Measurements from ENCODE around the gene ODAD2. TPM values are rescaled to one million over a fixed set of nuclear protein-coding genes. Genes with fewer than 3 reads are reported as not detected.

The ODAD2 gene
- total RNA-seq, 1 experiment from 2014 or later = 20.4 TPM

GRCh38 chr10:27815846-27816245, 183.0 kb downstream of the ODAD2 start (continued):
- TF ChIP-seq CTCF (IDR thresholded peaks at IDR 0.05 in 2 of 3, conservative IDR thresholded peaks at IDR 0.05 in 1 of 3; ENCODE audit: borderline replicate concordance in 1 of 3, insufficient read depth in 1 of 3, low read depth in 2 of 3, low read length in 2 of 3) (no peak), ELF1 (IDR thresholded peaks at IDR 0.05; ENCODE audit: borderline replicate concordance, low read depth) (no peak)

GRCh38 chr10:27815261-27815660, 183.6 kb downstream of the ODAD2 start:
- no TSS peak for BruUV-seq (replicated peaks)

More at GRCh38 chr10:27815261-27815660, 183.6 kb downstream of the ODAD2 start:
- CTCF ChIA-PET = no interaction called here
- H3K4me3 ChIP-seq (replicated peaks in 1 of 2; ENCODE audit: low read depth in 1 of 2, low read length in 2 of 2) = no peak overlapping the region
- DNase-seq (ENCODE audit: low read depth, low spot score) (no peak), ATAC-seq (no peak)
- H3K79me2 ChIP-seq (ENCODE audit: insufficient read depth, low read length) = no peaks in the 10 kb centered on the region
- no peak overlapping the region for H2AFZ ChIP-seq (ENCODE audit: low read depth, low read length, poor library complexity, severe bottlenecking)
- RAD21 ChIA-PET (ENCODE audit: low non-redundant PET in 1 of 2, low total read pairs in 2 of 2, uncharacterized antibody in 2 of 2, unreplicated experiment in 2 of 2) = no interaction called here
- H3K9ac ChIP-seq (ENCODE audit: low read length) = no peak overlapping the region
- H3K9me2 ChIP-seq (ENCODE audit: insufficient read depth) = 0 out of 2 replicates have a peak, but pooled peaks cover 3% of the 10 kb centered on the region
- no peaks in the 10 kb centered on the region for H3K36me3 ChIP-seq (ENCODE audit: control insufficient read depth in 1 of 2, insufficient read depth in 2 of 2, low read length in 2 of 2)
- H3K27ac ChIP-seq (ENCODE audit: low read depth, low read length) = no peak overlapping the region
- H3K9me3 ChIP-seq (ENCODE audit: control insufficient read depth in 1 of 2, insufficient read depth in 1 of 2, low read depth in 1 of 2, low read length in 2 of 2) = no peaks in the 10 kb centered on the region
- peaks cover 0 to 5% of the 10 kb centered on the region in 2 experiments; a peak in 2 of 4 replicates for H3K4me1 ChIP-seq (ENCODE audit: control insufficient read depth in 1 of 2, insufficient read depth in 2 of 2, low read length in 2 of 2)
- no peaks in the 10 kb centered on the region for H4K20me1 ChIP-seq (ENCODE audit: insufficient read depth)
- intact Hi-C loops (cut with micrococcal nuclease) = no loop called here
- TF ChIP-seq FOSL1 (IDR thresholded peaks at IDR 0.05; ENCODE audit: low read depth) = no peak
- TF ChIP-seq POLR2A (IDR thresholded peaks at IDR 0.05; ENCODE audit: borderline replicate concordance, extremely low read depth, insufficient read depth, insufficient read length) = no peak
- TF ChIP-seq SRF (IDR thresholded peaks at IDR 0.05; ENCODE audit: low read depth) = no peak
- no peak for TF ChIP-seq ZFX (IDR thresholded peaks at IDR 0.05)
- TF ChIP-seq POLR2AphosphoS5 (IDR thresholded peaks at IDR 0.05; ENCODE audit: low read depth, low read length) = no peak
- no peak for TF ChIP-seq EZH2 (IDR thresholded peaks at IDR 0.05)
- TF ChIP-seq YY1 (IDR thresholded peaks at IDR 0.05; ENCODE audit: extremely low read depth, insufficient replicate concordance, low read depth, low read length) = no peak
- no peak for TF ChIP-seq CBX3 (IDR thresholded peaks at IDR 0.05; ENCODE audit: low read depth)
- no peak for TF ChIP-seq EGR1 (IDR thresholded peaks at IDR 0.05; ENCODE audit: low read depth)
- no peak for TF ChIP-seq ELF1 (IDR thresholded peaks at IDR 0.05; ENCODE audit: borderline replicate concordance, low read depth)
- no peak for TF ChIP-seq TCF7L2 (IDR thresholded peaks at IDR 0.05; ENCODE audit: borderline replicate concordance, extremely low read depth, insufficient read depth, insufficient read length)
- no peak for TF ChIP-seq REST (IDR thresholded peaks at IDR 0.05; ENCODE audit: low read depth)
- TF ChIP-seq ZNF274 (IDR thresholded peaks at IDR 0.05; ENCODE audit: low read depth, low read length) = no peak
- POLR2A ChIA-PET = no interaction called here
- H3K4me2 ChIP-seq (ENCODE audit: low read length) = no peak overlapping the region
- H3K27me3 ChIP-seq (ENCODE audit: insufficient read depth, low read length) = no peaks in the 10 kb centered on the region

All from HCT116 (cell line).